ENCODE data around the gene SLC1A4. TPM values are rescaled to one million over a fixed set of nuclear protein-coding genes. Genes with fewer than 3 reads are reported as not detected.

Gene SLC1A4
- total and polyA plus RNA-seq, 10 of the 15 experiments (the other 5 are each of a cell fraction or from before 2014, with no cell fraction given): 10.8 to 43.2 (median 27.7) TPM

DNA sequence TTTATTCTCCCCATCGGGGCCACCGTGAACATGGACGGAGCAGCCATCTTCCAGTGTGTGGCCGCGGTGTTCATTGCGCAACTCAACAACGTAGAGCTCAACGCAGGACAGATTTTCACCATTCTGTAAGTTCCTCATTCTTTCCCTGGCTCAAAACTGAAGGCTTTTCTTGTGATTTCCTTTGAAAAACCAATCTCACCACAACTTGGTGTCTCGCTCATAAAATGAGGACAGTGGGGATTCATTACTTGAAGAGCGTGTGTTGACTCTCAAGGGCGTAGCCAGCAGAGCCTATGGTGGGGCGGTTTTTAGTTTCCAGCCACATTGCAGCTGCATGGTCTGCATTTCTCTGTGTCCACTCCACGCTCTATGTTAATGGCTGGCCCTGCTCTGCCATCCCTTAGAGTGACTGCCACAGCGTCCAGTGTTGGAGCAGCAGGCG, 29.0 kb downstream of the SLC1A4 start:
- no peaks in the 10 kb centered on the region for H3K79me2 ChIP-seq (ENCODE audit: control insufficient read depth, insufficient read depth, low read length)
- H3K4me3 ChIP-seq: no peak overlapping the region
- no peak overlapping the region for H3K9ac ChIP-seq (ENCODE audit: control insufficient read depth, insufficient read depth, low read length)
- no TSS peak for BruUV-seq (replicated peaks)
- H3K4me2 ChIP-seq (ENCODE audit: control insufficient read depth, insufficient read depth): no peak overlapping the region
- no peak overlapping the region for H3K27ac ChIP-seq (ENCODE audit: control insufficient read depth, insufficient read depth)
- in situ Hi-C loops (cut with MboI) (no loop called here), intact Hi-C loops (cut with micrococcal nuclease; ENCODE audit: unreplicated experiment) (no loop called here)
- H3K36me3 ChIP-seq (ENCODE audit: control insufficient read depth in 2 of 2, insufficient read depth in 2 of 2, low read length in 1 of 2): peaks cover 30 to 43% of the 10 kb centered on the region in 2 experiments
- peaks cover 24% of the 10 kb centered on the region for H3K4me1 ChIP-seq (ENCODE audit: control insufficient read depth, insufficient read depth, low read length)
- WGBS (ENCODE audit: insufficient coverage, insufficient replicate concordance, low lambda C conversion rate, missing lambda C conversion rate): 98% methylated on average over 15 of the region's 15 CpGs
- ATAC-seq (no peak), FAIRE-seq (no peak), DNase-seq (ENCODE audit: low read depth, low spot score) (no peak)
- H3K27me3 ChIP-seq (replicated peaks in 1 of 2; ENCODE audit: control insufficient read depth in 2 of 2, insufficient read depth in 2 of 2, low read length in 1 of 2): no peaks in the 10 kb centered on the region
- ChIA-PET RAD21 (ENCODE audit: unreplicated experiment) (interaction anchor here (1.0 to 2.3 kb wide), 6 partner anchors 8 to 100 kb away, joined by 3 to 14 read pairs (median 4); no protein-coding TSS in a partner anchor), POLR2A (interaction anchor here (0.7 kb wide), 2 partner anchors 11 to 80 kb away, joined by 3 read pairs; no protein-coding TSS in a partner anchor), SMC1A (ENCODE audit: uncharacterized antibody, unreplicated experiment) (interaction anchor here (0.6 to 2.5 kb wide), 9 partner anchors 8 to 103 kb away, joined by 3 to 13 read pairs (median 5); no protein-coding TSS in a partner anchor), CTCF (interaction anchor here (0.8 to 3.4 kb wide), 11 partner anchors 9 to 102 kb away, joined by 3 to 24 read pairs (median 7); no protein-coding TSS in a partner anchor)
- no peak overlapping the region for H2AFZ ChIP-seq (ENCODE audit: control insufficient read depth, low read depth, low read length)
- no peaks in the 10 kb centered on the region for H3K9me3 ChIP-seq (replicated peaks; ENCODE audit: control insufficient read depth, insufficient read depth, low read length)
- no peaks in the 10 kb centered on the region for H4K20me1 ChIP-seq (ENCODE audit: control insufficient read depth, insufficient read depth)
- TF ChIP-seq BHLHE40 (IDR thresholded peaks at IDR 0.05; ENCODE audit: borderline replicate concordance in 1 of 2, low read depth in 2 of 2, low read length in 1 of 2) (no peak), ZNF687 (IDR thresholded peaks at IDR 0.05) (no peak), NFYB (IDR thresholded peaks at IDR 0.05; ENCODE audit: insufficient read depth, low read depth, low read length) (no peak), MYC (IDR thresholded peaks at IDR 0.05; ENCODE audit: insufficient read depth, insufficient read length, insufficient replicate concordance, low read length, severe bottlenecking) (no peak), FOXM1 (IDR thresholded peaks at IDR 0.05; ENCODE audit: low read depth, low read length) (no peak), POLR2AphosphoS5 (IDR thresholded peaks at IDR 0.05; ENCODE audit: low read length) (no peak), POLR2AphosphoS2 (IDR thresholded peaks at IDR 0.05; ENCODE audit: low read depth, low read length) (no peak), MAX (IDR thresholded peaks at IDR 0.05; ENCODE audit: low read depth, low read length) (no peak), ZNF217 (IDR thresholded peaks at IDR 0.05) (no peak), BACH1 (IDR thresholded peaks at IDR 0.05; ENCODE audit: borderline replicate concordance) (no peak), SKIL (IDR thresholded peaks at IDR 0.05; ENCODE audit: low read depth, poor library complexity, severe bottlenecking) (no peak), JUND (IDR thresholded peaks at IDR 0.05; ENCODE audit: low read depth, low read length) (no peak)
- TF ChIP-seq, protein P1, sequence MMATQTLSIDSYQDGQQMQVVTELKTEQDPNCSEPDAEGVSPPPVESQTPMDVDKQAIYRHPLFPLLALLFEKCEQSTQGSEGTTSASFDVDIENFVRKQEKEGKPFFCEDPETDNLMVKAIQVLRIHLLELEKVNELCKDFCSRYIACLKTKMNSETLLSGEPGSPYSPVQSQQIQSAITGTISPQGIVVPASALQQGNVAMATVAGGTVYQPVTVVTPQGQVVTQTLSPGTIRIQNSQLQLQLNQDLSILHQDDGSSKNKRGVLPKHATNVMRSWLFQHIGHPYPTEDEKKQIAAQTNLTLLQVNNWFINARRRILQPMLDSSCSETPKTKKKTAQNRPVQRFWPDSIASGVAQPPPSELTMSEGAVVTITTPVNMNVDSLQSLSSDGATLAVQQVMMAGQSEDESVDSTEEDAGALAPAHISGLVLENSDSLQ (IDR thresholded peaks at IDR 0.05): no peak
- TF ChIP-seq, protein P2, sequence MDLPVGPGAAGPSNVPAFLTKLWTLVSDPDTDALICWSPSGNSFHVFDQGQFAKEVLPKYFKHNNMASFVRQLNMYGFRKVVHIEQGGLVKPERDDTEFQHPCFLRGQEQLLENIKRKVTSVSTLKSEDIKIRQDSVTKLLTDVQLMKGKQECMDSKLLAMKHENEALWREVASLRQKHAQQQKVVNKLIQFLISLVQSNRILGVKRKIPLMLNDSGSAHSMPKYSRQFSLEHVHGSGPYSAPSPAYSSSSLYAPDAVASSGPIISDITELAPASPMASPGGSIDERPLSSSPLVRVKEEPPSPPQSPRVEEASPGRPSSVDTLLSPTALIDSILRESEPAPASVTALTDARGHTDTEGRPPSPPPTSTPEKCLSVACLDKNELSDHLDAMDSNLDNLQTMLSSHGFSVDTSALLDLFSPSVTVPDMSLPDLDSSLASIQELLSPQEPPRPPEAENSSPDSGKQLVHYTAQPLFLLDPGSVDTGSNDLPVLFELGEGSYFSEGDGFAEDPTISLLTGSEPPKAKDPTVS (IDR thresholded peaks at IDR 0.05; ENCODE audit: low read depth, low read length): no peak

Data from GM12878 (cell line).